Mammary epithelial cell (primary cell): Measurements from ENCODE around the gene NHS.

Experiments
- EZH2 ChIP-seq: IDR thresholded peaks from 2 replicates; pipeline ENCODE4 v1.6.1; 2012; ENCODE audit warnings: low read length, inconsistent platforms, borderline replicate concordance
- TF ChIP-seq, protein P1 (sequence below), 2 donors: IDR thresholded peaks in 1 of 2; conservative IDR thresholded peaks in 1 of 2; 2 replicates each; pipeline ENCODE4 v1.5.1; 2011 to 2012; ENCODE audit warnings: inconsistent platforms in 2 of 2, low read length in 2 of 2, mild to moderate bottlenecking in 2 of 2, control low read depth in 1 of 2, low read depth in 1 of 2; ENCODE audit not compliant: insufficient read depth in 1 of 2; ENCODE audit errors: extremely low read depth in 1 of 2

DNA sequence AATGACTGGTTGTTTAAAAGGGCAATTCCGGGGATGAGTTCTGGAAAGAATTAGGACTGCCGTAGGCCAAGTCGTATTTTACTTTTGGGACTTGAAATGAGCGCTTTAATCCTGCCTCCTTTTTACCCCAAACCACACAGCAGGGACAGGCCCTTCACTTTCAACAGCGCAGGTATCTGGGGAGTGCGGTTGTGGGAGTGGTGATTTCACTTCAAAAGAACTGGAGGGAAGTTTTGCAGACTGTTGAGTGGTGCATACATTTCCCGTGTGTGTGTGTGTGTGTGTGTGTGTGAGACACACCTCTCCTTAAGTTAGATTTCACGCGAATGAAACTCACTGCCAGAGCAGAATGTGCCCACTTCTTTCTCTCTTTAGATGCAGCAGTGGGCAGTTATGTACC, 2.8 kb downstream of the NHS start:
- TF ChIP-seq, protein P1, sequence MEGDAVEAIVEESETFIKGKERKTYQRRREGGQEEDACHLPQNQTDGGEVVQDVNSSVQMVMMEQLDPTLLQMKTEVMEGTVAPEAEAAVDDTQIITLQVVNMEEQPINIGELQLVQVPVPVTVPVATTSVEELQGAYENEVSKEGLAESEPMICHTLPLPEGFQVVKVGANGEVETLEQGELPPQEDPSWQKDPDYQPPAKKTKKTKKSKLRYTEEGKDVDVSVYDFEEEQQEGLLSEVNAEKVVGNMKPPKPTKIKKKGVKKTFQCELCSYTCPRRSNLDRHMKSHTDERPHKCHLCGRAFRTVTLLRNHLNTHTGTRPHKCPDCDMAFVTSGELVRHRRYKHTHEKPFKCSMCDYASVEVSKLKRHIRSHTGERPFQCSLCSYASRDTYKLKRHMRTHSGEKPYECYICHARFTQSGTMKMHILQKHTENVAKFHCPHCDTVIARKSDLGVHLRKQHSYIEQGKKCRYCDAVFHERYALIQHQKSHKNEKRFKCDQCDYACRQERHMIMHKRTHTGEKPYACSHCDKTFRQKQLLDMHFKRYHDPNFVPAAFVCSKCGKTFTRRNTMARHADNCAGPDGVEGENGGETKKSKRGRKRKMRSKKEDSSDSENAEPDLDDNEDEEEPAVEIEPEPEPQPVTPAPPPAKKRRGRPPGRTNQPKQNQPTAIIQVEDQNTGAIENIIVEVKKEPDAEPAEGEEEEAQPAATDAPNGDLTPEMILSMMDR (conservative IDR thresholded peaks at IDR 0.05 in 1 of 2, IDR thresholded peaks at IDR 0.05 in 1 of 2; ENCODE audit: extremely low read depth in 1 of 2, insufficient read depth in 1 of 2, low read depth in 1 of 2, low read length in 2 of 2), result no peak
- TF ChIP-seq EZH2, result no peak
